Hepatocyte (in vitro differentiated cells): Measurements from ENCODE around the gene SH2B3. TPM values are rescaled to one million over a fixed set of nuclear protein-coding genes. Genes with fewer than 3 reads are reported as not detected.
"Not testable (repeated sequence)": the region's sequence is repeated elsewhere in the genome, so short reads cannot be mapped to it uniquely, and the experiment has no call there.

Experiments
- DNase-seq: peaks from one replicate; pipeline ENCODE4 v3.0.0-alpha.2; 2016; ENCODE audit warnings: low spot score
- H2AFZ ChIP-seq: fragments of 200-600 bp; sonication (generic); 2 replicates; pipeline ENCODE4 v1.6.0; 2016; ENCODE audit warnings: antibody characterized with exemption, mild to moderate bottlenecking
- H3K27ac ChIP-seq: fragments of 200-600 bp; sonication (generic); 2 replicates; pipeline ENCODE4 v1.5.1; 2016; ENCODE audit warnings: mild to moderate bottlenecking
- H3K27me3 ChIP-seq: fragments of 200-600 bp; sonication (generic); 2 replicates; pipeline ENCODE4 v1.6.1; 2016
- H3K36me3 ChIP-seq: fragments of 200-600 bp; sonication (generic); replicated peaks from 2 replicates; pipeline ENCODE4 v1.5.1; 2016; ENCODE audit warnings: low read depth; ENCODE audit not compliant: insufficient read depth
- H3K4me1 ChIP-seq: fragments of 200-600 bp; sonication (generic); 2 replicates; pipeline ENCODE4 v1.5.1; 2016; ENCODE audit warnings: mild to moderate bottlenecking, moderate library complexity; ENCODE audit not compliant: insufficient read depth
- H3K4me2 ChIP-seq: fragments of 200-600 bp; sonication (generic); 2 replicates; pipeline ENCODE4 v1.6.0; 2016
- H3K4me3 ChIP-seq: fragments of 200-600 bp; sonication (generic); 2 replicates; pipeline ENCODE4 v1.5.1; 2016; ENCODE audit warnings: mild to moderate bottlenecking
- H3K79me2 ChIP-seq: fragments of 200-600 bp; sonication (generic); 2 replicates; pipeline ENCODE4 v1.6.0; 2017; ENCODE audit warnings: mild to moderate bottlenecking
- H3K9me2 ChIP-seq: fragments of 200-600 bp; sonication (generic); replicated peaks from 2 replicates; pipeline ENCODE4 v1.6.0; 2017; ENCODE audit warnings: mild to moderate bottlenecking; ENCODE audit not compliant: insufficient read depth
- H3K9me3 ChIP-seq: fragments of 200-600 bp; sonication (generic); 2 replicates; pipeline ENCODE4 v1.5.1; 2016; ENCODE audit warnings: low read depth, mild to moderate bottlenecking
- H4K20me1 ChIP-seq: fragments of 200-600 bp; sonication (generic); 2 replicates; pipeline ENCODE4 v1.6.0; 2016; ENCODE audit warnings: mild to moderate bottlenecking; ENCODE audit not compliant: insufficient read depth, poor library complexity, severe bottlenecking
- CTCF ChIP-seq: fragments of 200-600 bp; sonication (generic); IDR thresholded peaks from 2 replicates; pipeline ENCODE4 v1.5.1; 2016; ENCODE audit warnings: antibody characterized with exemption, mild to moderate bottlenecking; ENCODE audit not compliant: poor library complexity
- EZH2 ChIP-seq: fragments of 200-600 bp; sonication (generic); IDR thresholded peaks from 2 replicates; pipeline ENCODE4 v1.6.1; 2016; ENCODE audit warnings: antibody characterized with exemption, mild to moderate bottlenecking, borderline replicate concordance
- EZH2phosphoT487 ChIP-seq: fragments of 200-600 bp; sonication (generic); IDR thresholded peaks from one replicate; pipeline ENCODE4 v1.6.1; 2018; ENCODE audit warnings: antibody characterized with exemption, mild to moderate bottlenecking, low read depth, moderate library complexity; ENCODE audit not compliant: unreplicated experiment, severe bottlenecking
- WGBS: methylation state at CpG from one replicate; pipeline ENCODE4 v1.1.6; 2016; ENCODE audit warnings: low lambda C conversion rate; ENCODE audit errors: missing lambda C conversion rate; 5-methylcytosine and 5-hydroxymethylcytosine counted together
- polyA plus RNA-seq: library from polyadenylated mRNA; unstranded; fragments of >200 nt; fragmentation: Nextera tagmentation; extraction: Ambion mirVana; gene quantifications from 2 replicates; pipeline ENCODE4 v1.2.1, GENCODE V29; 2016
- total RNA-seq: library from RNA; depleted of rRNA; stranded (reverse); fragments of >200 nt; gene quantifications from 2 replicates; pipeline ENCODE4 v1.2.3, GENCODE V29; 2014

SH2B3 gene
- total and polyA plus RNA-seq, 2 experiments from 2014 or later, result 5.3 to 5.5 TPM

- Histone ChIP-seq H3K36me3 (no peaks in the 10 kb centered on the region), H3K9me3 (no peaks in the 10 kb centered on the region), H3K4me1 (no peaks in the 10 kb centered on the region), H3K4me3 (no peak overlapping the region), H3K4me2 (no peak overlapping the region), H3K27ac (no peak overlapping the region), H3K27me3 (no peaks in the 10 kb centered on the region), H3K79me2 (no peaks in the 10 kb centered on the region), H4K20me1 (no peaks in the 10 kb centered on the region), H2AFZ (no peak overlapping the region), H3K9me2 (no peaks in the 10 kb centered on the region)
- WGBS, result 85% methylated on average over 8 of the region's 8 CpGs
- DNase-seq, result no peak
- no peak for TF ChIP-seq CTCF
- TF ChIP-seq EZH2phosphoT487, result no peak
- no peak for TF ChIP-seq EZH2
Measured at GRCh38 chr12:111395336-111396187, 10.2 kb upstream of the SH2B3 start.

GRCh38 chr12:111396271-111396670 lies 9.5 kb upstream of the SH2B3 start:
- H3K4me1 ChIP-seq, DNase-seq, H3K4me2 ChIP-seq, H3K36me3 ChIP-seq, H3K9me3 ChIP-seq, H4K20me1 ChIP-seq, H3K9me2 ChIP-seq, H2AFZ ChIP-seq, H3K4me3 ChIP-seq, H3K79me2 ChIP-seq, H3K27ac ChIP-seq, H3K27me3 ChIP-seq: not testable (repeated sequence)
- WGBS, result 88% methylated on average over 7 of the region's 7 CpGs

- Histone ChIP-seq H3K27ac (no peak overlapping the region), H3K79me2 (no peaks in the 10 kb centered on the region), H3K4me3 (no peak overlapping the region), H3K9me3 (no peaks in the 10 kb centered on the region), H3K4me1 (no peaks in the 10 kb centered on the region), H3K27me3 (no peaks in the 10 kb centered on the region), H3K4me2 (peak overlapping the region; percentile 67), H4K20me1 (no peaks in the 10 kb centered on the region), H3K36me3 (no peaks in the 10 kb centered on the region), H3K9me2 (no peaks in the 10 kb centered on the region), H2AFZ (no peak overlapping the region)
- 15% methylated on average over 32 of the region's 34 CpGs for WGBS
- TF ChIP-seq EZH2phosphoT487, result no peak
- TF ChIP-seq CTCF, result peak; percentile 97
- peak; percentile 93 for DNase-seq
Measured at GRCh38 chr12:111396726-111397445, 8.8 kb upstream of the SH2B3 start.

GRCh38 chr12:111398530-111398929 lies 7.2 kb upstream of the SH2B3 start:
- no peak for DNase-seq
- H3K4me2 ChIP-seq, result no peak overlapping the region
- no peak overlapping the region for H3K27ac ChIP-seq
- H3K36me3 ChIP-seq, result no peaks in the 10 kb centered on the region
- 84% methylated on average over 4 of the region's 4 CpGs for WGBS
- TF ChIP-seq EZH2, result no peak
- no peak for TF ChIP-seq CTCF
- no peak for TF ChIP-seq EZH2phosphoT487
- no peak overlapping the region for H2AFZ ChIP-seq
- H3K4me3 ChIP-seq, result no peak overlapping the region
- no peaks in the 10 kb centered on the region for H4K20me1 ChIP-seq
- no peaks in the 10 kb centered on the region for H3K9me3 ChIP-seq
- H3K27me3 ChIP-seq, result no peaks in the 10 kb centered on the region
- no peaks in the 10 kb centered on the region for H3K79me2 ChIP-seq
- no peaks in the 10 kb centered on the region for H3K9me2 ChIP-seq
- H3K4me1 ChIP-seq, result no peaks in the 10 kb centered on the region

GRCh38 chr12:111399741-111400404 lies 5.8 kb upstream of the SH2B3 start:
- H2AFZ ChIP-seq, H3K9me2 ChIP-seq, H3K79me2 ChIP-seq, H3K27me3 ChIP-seq, H3K4me2 ChIP-seq, H3K4me3 ChIP-seq, H3K27ac ChIP-seq, H3K9me3 ChIP-seq, H4K20me1 ChIP-seq, DNase-seq, H3K36me3 ChIP-seq, H3K4me1 ChIP-seq: not testable (repeated sequence)
- WGBS, result 89% methylated on average over 9 of the region's 9 CpGs
